HepG2 (cell line): ENCODE measurements around the gene RTN4. TPM values are rescaled to one million over a fixed set of nuclear protein-coding genes. Genes with fewer than 3 reads are reported as not detected.

ENCODE experiments used
- ASH2L ChIP-seq: fragments of 300-600, 200-600 bp; sonication (generic); IDR thresholded peaks from 2 replicates; pipeline ENCODE4 v1.7.0; 2017; ENCODE audit warnings: low read depth, mild to moderate bottlenecking, moderate library complexity, mixed read lengths, low read length; ENCODE audit not compliant: insufficient read length
- HDAC1 ChIP-seq: sonication (generic); formaldehyde crosslinking; IDR thresholded peaks from 2 replicates; pipeline ENCODE4 v1.5.1; 2020; ENCODE audit warnings: mild to moderate bottlenecking, missing genetic modification reagents
- KLF16 ChIP-seq, 2 experiments: sonication (generic) in 1 of 2; formaldehyde crosslinking in 1 of 2; IDR thresholded peaks; 2 replicates each; pipeline versions ENCODE4 v1.6.1 to v1.8.0; 2016 to 2023; ENCODE audit warnings: missing genetic modification reagents in 2 of 2, missing compliant biosample characterization in 1 of 2
- PCBP2 ChIP-seq: fragments of 200-400 bp; formaldehyde crosslinking; optimal IDR thresholded peaks from 2 replicates; pipeline ENCODE3; 2018; ENCODE audit warnings: low read length, low read depth; ENCODE audit not compliant: poor library complexity, severe bottlenecking
- SOX6 ChIP-seq, 2 experiments: fragments of 450-650 bp in 1 of 2; sonication (generic) in 1 of 2; formaldehyde crosslinking in 1 of 2; IDR thresholded peaks; 2 replicates each; pipeline versions ENCODE4 v1.4.0 to v1.6.1; 2017 to 2020; ENCODE audit warnings: antibody characterized with exemption in 1 of 2, mild to moderate bottlenecking in 1 of 2, missing genetic modification reagents in 1 of 2
- ZBTB7A ChIP-seq: sonication (generic); formaldehyde crosslinking; IDR thresholded peaks from 2 replicates; pipeline ENCODE4 v1.8.0; 2022; ENCODE audit warnings: mild to moderate bottlenecking, missing genetic modification reagents
- ZFP82 ChIP-seq: sonication (generic); formaldehyde crosslinking; IDR thresholded peaks from 2 replicates; pipeline ENCODE4 v1.5.1; 2020; ENCODE audit warnings: mild to moderate bottlenecking, missing genetic modification reagents, borderline replicate concordance
- ZNF431 ChIP-seq: sonication (generic); formaldehyde crosslinking; IDR thresholded peaks from 2 replicates; pipeline ENCODE4 v1.9.0; 2022; ENCODE audit warnings: missing genetic modification reagents, low read depth, mild to moderate bottlenecking, borderline replicate concordance
- ZNF512B ChIP-seq: sonication (generic); formaldehyde crosslinking; IDR thresholded peaks from 2 replicates; pipeline ENCODE4 v1.5.1; 2020; ENCODE audit warnings: missing genetic modification reagents, mild to moderate bottlenecking, borderline replicate concordance
- ZNF614 ChIP-seq: IDR thresholded peaks from 2 replicates; pipeline ENCODE4 v1.6.1; 2018; ENCODE audit warnings: missing biosample characterization, missing genetic modification reagents, inconsistent platforms, borderline replicate concordance
- ZNF660 ChIP-seq: sonication (generic); formaldehyde crosslinking; IDR thresholded peaks from 2 replicates; pipeline ENCODE4 v1.5.1; 2020; ENCODE audit warnings: mild to moderate bottlenecking, low read depth, missing genetic modification reagents, borderline replicate concordance
- polyA plus RNA-seq, 8 experiments: library from polyadenylated mRNA; depleted of rRNA in 3 of 8; stranded (reverse) in 7 of 8; unstranded in 1 of 8; fragments of >200 nt; fragmentation: Illumina TruSeq in 4 of 8; extraction: Trizol in 4 of 8; gene quantifications; 2 replicates each; pipeline versions ENCODE4 v1.2.1 to v1.2.3, GENCODE V29; 2011 to 2016; ENCODE audit warnings: low read depth in 4 of 8, missing spikeins in 1 of 8, mixed read lengths in 1 of 8; ENCODE audit not compliant: insufficient read depth in 1 of 8
- total RNA-seq, 5 experiments: library from RNA; depleted of rRNA; stranded (reverse); fragments of >200 nt; fragmentation: Illumina TruSeq; extraction: Trizol; gene quantifications; 2 replicates each; pipeline ENCODE4 v1.2.3, GENCODE V29; 2016; ENCODE audit warnings: low read depth in 1 of 5
- TF ChIP-seq, protein P1 (sequence below): sonication (generic); formaldehyde crosslinking; IDR thresholded peaks from 2 replicates; pipeline ENCODE4 v1.9.0; 2021; ENCODE audit warnings: missing genetic modification reagents, mild to moderate bottlenecking, borderline replicate concordance
- TF ChIP-seq, protein P2 (sequence below): sonication (generic); formaldehyde crosslinking; conservative IDR thresholded peaks from 2 replicates; pipeline ENCODE4 v1.4.0; 2020; ENCODE audit warnings: mild to moderate bottlenecking, missing genetic modification reagents, moderate library complexity
- TF ChIP-seq, protein P3 (sequence below): conservative IDR thresholded peaks from 2 replicates; pipeline ENCODE4 v1.6.1; 2018; ENCODE audit warnings: missing genetic modification reagents
- TF ChIP-seq, protein P4 (sequence below): sonication (generic); formaldehyde crosslinking; IDR thresholded peaks from 2 replicates; pipeline ENCODE4 v1.5.0; 2020; ENCODE audit warnings: mild to moderate bottlenecking, missing genetic modification reagents

RTN4 gene
- total and polyA plus RNA-seq, 2 of the 13 experiments (the other 11 are each of a cell fraction or from before 2014, with no cell fraction given): 98.4 to 133 TPM

DNA sequence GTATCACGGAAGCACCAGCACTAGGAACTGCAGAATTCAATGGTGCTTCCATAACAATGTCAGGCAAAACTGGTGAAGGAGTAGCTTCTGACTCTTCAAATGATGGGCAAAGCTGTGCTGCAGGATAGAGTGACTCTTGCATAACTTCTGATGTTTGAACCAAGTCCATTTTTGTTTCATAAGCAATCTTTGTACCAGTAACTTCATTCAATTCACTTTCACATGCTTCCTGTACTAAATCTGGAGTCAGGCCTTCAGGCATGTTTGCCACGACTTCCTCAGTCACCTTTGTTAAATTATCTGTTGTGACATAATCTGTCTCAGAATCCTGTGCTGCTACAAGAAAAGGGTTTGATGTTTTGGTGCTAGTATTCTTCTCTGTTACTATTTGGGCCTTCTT, 24.0 kb downstream of the RTN4 start (continued):
- TF ChIP-seq, protein P1, sequence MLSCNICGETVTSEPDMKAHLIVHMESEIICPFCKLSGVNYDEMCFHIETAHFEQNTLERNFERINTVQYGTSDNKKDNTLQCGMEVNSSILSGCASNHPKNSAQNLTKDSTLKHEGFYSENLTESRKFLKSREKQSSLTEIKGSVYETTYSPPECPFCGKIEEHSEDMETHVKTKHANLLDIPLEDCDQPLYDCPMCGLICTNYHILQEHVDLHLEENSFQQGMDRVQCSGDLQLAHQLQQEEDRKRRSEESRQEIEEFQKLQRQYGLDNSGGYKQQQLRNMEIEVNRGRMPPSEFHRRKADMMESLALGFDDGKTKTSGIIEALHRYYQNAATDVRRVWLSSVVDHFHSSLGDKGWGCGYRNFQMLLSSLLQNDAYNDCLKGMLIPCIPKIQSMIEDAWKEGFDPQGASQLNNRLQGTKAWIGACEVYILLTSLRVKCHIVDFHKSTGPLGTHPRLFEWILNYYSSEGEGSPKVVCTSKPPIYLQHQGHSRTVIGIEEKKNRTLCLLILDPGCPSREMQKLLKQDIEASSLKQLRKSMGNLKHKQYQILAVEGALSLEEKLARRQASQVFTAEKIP (CRISPR knock-in tag): no peak
- TF ChIP-seq, protein P2, sequence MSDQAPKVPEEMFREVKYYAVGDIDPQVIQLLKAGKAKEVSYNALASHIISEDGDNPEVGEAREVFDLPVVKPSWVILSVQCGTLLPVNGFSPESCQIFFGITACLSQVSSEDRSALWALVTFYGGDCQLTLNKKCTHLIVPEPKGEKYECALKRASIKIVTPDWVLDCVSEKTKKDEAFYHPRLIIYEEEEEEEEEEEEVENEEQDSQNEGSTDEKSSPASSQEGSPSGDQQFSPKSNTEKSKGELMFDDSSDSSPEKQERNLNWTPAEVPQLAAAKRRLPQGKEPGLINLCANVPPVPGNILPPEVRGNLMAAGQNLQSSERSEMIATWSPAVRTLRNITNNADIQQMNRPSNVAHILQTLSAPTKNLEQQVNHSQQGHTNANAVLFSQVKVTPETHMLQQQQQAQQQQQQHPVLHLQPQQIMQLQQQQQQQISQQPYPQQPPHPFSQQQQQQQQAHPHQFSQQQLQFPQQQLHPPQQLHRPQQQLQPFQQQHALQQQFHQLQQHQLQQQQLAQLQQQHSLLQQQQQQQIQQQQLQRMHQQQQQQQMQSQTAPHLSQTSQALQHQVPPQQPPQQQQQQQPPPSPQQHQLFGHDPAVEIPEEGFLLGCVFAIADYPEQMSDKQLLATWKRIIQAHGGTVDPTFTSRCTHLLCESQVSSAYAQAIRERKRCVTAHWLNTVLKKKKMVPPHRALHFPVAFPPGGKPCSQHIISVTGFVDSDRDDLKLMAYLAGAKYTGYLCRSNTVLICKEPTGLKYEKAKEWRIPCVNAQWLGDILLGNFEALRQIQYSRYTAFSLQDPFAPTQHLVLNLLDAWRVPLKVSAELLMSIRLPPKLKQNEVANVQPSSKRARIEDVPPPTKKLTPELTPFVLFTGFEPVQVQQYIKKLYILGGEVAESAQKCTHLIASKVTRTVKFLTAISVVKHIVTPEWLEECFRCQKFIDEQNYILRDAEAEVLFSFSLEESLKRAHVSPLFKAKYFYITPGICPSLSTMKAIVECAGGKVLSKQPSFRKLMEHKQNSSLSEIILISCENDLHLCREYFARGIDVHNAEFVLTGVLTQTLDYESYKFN (CRISPR knock-in tag): peak; percentile 72
- TF ChIP-seq ZFP82 (CRISPR knock-in tag): no peak
- TF ChIP-seq, protein P3, sequence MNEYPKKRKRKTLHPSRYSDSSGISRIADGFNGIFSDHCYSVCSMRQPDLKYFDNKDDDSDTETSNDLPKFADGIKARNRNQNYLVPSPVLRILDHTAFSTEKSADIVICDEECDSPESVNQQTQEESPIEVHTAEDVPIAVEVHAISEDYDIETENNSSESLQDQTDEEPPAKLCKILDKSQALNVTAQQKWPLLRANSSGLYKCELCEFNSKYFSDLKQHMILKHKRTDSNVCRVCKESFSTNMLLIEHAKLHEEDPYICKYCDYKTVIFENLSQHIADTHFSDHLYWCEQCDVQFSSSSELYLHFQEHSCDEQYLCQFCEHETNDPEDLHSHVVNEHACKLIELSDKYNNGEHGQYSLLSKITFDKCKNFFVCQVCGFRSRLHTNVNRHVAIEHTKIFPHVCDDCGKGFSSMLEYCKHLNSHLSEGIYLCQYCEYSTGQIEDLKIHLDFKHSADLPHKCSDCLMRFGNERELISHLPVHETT (CRISPR knock-in tag): no peak
- TF ChIP-seq ZNF660 (CRISPR knock-in tag): no peak
- TF ChIP-seq PCBP2: no peak
- TF ChIP-seq SOX6 (IDR thresholded peaks at IDR 0.05): no peak
- peak; percentile 80 for TF ChIP-seq SOX6 (CRISPR knock-in tag; IDR thresholded peaks at IDR 0.05)
- TF ChIP-seq ZNF431 (CRISPR knock-in tag): peak; percentile 75; the same call in 1 of the 2 replicates
- TF ChIP-seq KLF16 (CRISPR knock-in tag; IDR thresholded peaks at IDR 0.05): 0 out of 4 replicates have a peak, but pooled peaks of 1 of the 2 experiments have one; percentile 50
- TF ChIP-seq, protein P4, sequence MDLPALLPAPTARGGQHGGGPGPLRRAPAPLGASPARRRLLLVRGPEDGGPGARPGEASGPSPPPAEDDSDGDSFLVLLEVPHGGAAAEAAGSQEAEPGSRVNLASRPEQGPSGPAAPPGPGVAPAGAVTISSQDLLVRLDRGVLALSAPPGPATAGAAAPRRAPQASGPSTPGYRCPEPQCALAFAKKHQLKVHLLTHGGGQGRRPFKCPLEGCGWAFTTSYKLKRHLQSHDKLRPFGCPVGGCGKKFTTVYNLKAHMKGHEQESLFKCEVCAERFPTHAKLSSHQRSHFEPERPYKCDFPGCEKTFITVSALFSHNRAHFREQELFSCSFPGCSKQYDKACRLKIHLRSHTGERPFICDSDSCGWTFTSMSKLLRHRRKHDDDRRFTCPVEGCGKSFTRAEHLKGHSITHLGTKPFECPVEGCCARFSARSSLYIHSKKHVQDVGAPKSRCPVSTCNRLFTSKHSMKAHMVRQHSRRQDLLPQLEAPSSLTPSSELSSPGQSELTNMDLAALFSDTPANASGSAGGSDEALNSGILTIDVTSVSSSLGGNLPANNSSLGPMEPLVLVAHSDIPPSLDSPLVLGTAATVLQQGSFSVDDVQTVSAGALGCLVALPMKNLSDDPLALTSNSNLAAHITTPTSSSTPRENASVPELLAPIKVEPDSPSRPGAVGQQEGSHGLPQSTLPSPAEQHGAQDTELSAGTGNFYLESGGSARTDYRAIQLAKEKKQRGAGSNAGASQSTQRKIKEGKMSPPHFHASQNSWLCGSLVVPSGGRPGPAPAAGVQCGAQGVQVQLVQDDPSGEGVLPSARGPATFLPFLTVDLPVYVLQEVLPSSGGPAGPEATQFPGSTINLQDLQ (CRISPR knock-in tag): no peak
- no peak; the same call in 1 of the 2 replicates for TF ChIP-seq ZNF614 (CRISPR knock-in tag)
- no peak for TF ChIP-seq ZBTB7A (CRISPR knock-in tag)
- no peak for TF ChIP-seq ZNF512B (CRISPR knock-in tag)
- TF ChIP-seq HDAC1: peak; percentile 29; the same call in 1 of the 2 replicates
- TF ChIP-seq ASH2L: peak; percentile 40
